H9 (cell line): ENCODE data around the gene BLVRB. TPM values are rescaled to one million over a fixed set of nuclear protein-coding genes. Genes with fewer than 3 reads are reported as not detected.

Experiments used
- DNase-seq: peaks from one replicate; pipeline ENCODE4 v3.0.0-alpha.2; 2017
- H2AFZ ChIP-seq: one replicate; pipeline ENCODE4 v1.6.1; 2013; ENCODE audit warnings: mild to moderate bottlenecking, low read length, control low read depth, moderate library complexity
- H2AK5ac ChIP-seq: 2 replicates; pipeline ENCODE4 v1.6.1; 2013; ENCODE audit warnings: low read length, control low read depth, mixed read lengths; ENCODE audit not compliant: insufficient read length
- H2BK120ac ChIP-seq: one replicate; pipeline ENCODE4 v1.6.1; 2013; ENCODE audit warnings: low read depth, mild to moderate bottlenecking, low read length, control low read depth, inconsistent platforms; ENCODE audit not compliant: poor library complexity, severe bottlenecking
- H2BK12ac ChIP-seq: 2 replicates; pipeline ENCODE4 v1.6.1; 2013; ENCODE audit warnings: low read length, control low read depth, mixed read lengths, low read depth; ENCODE audit not compliant: insufficient read length
- H2BK15ac ChIP-seq: 2 replicates; pipeline ENCODE4 v1.6.1; 2013; ENCODE audit warnings: low read depth, low read length, control low read depth
- H2BK20ac ChIP-seq: one replicate; pipeline ENCODE4 v1.6.1; 2013; ENCODE audit warnings: low read depth, mild to moderate bottlenecking, low read length, control low read depth, inconsistent platforms; ENCODE audit not compliant: poor library complexity, severe bottlenecking
- H2BK5ac ChIP-seq: 2 replicates; pipeline ENCODE4 v1.6.1; 2013; ENCODE audit warnings: low read length, control low read depth, mixed read lengths; ENCODE audit not compliant: insufficient read length
- H3K14ac ChIP-seq: 2 replicates; pipeline ENCODE4 v1.6.1; 2013; ENCODE audit warnings: low read length, control low read depth; ENCODE audit not compliant: insufficient read depth
- H3K18ac ChIP-seq: 2 replicates; pipeline ENCODE4 v1.6.1; 2013; ENCODE audit warnings: low read depth, mild to moderate bottlenecking, mixed read lengths, low read length, control low read depth; ENCODE audit not compliant: insufficient read length
- H3K23ac ChIP-seq: 2 replicates; pipeline ENCODE4 v1.6.1; 2013; ENCODE audit warnings: low read length, control low read depth, mixed read lengths, low read depth; ENCODE audit not compliant: insufficient read length
- H3K23me2 ChIP-seq: 2 replicates; pipeline ENCODE4 v1.6.1; 2013; ENCODE audit warnings: low read depth, mild to moderate bottlenecking, mixed read lengths, low read length, control low read depth; ENCODE audit not compliant: insufficient read length, poor library complexity, severe bottlenecking
- H3K27ac ChIP-seq: 2 replicates; pipeline ENCODE4 v1.5.1; 2013; ENCODE audit warnings: low read length, control low read depth, mixed read lengths, low read depth; ENCODE audit not compliant: insufficient read length
- H3K27me3 ChIP-seq: 2 replicates; pipeline ENCODE4 v1.6.1; 2013; ENCODE audit warnings: low read length, control low read depth, inconsistent platforms; ENCODE audit not compliant: insufficient read depth
- H3K4ac ChIP-seq: 2 replicates; pipeline ENCODE4 v1.6.1; 2013; ENCODE audit warnings: low read depth, mild to moderate bottlenecking, control low read depth, inconsistent platforms, low read length, moderate library complexity
- H3K4me1 ChIP-seq: 2 replicates; pipeline ENCODE4 v1.6.1; 2013; ENCODE audit warnings: low read length, control low read depth, inconsistent platforms; ENCODE audit not compliant: insufficient read depth
- H3K4me2 ChIP-seq: 2 replicates; pipeline ENCODE4 v1.6.1; 2013; ENCODE audit warnings: low read length, control low read depth, mixed read lengths; ENCODE audit not compliant: insufficient read length, insufficient read depth
- H3K56ac ChIP-seq: 2 replicates; pipeline ENCODE4 v1.6.1; 2013; ENCODE audit warnings: low read depth, mild to moderate bottlenecking, mixed read lengths, low read length, control low read depth; ENCODE audit not compliant: insufficient read length
- H3K79me1 ChIP-seq: 2 replicates; pipeline ENCODE4 v1.6.1; 2013; ENCODE audit warnings: low read depth, mild to moderate bottlenecking, moderate library complexity, low read length, control low read depth, inconsistent platforms; ENCODE audit not compliant: insufficient read depth, poor library complexity, severe bottlenecking
- H3K79me2 ChIP-seq: 2 replicates; pipeline ENCODE4 v1.6.1; 2013; ENCODE audit warnings: low read length, control low read depth, inconsistent platforms; ENCODE audit not compliant: insufficient read depth
- H3K9ac ChIP-seq: 2 replicates; pipeline ENCODE4 v1.6.1; 2013; ENCODE audit warnings: low read length, control low read depth, mixed read lengths; ENCODE audit not compliant: insufficient read length; ENCODE audit errors: extremely low read depth
- H3K9me3 ChIP-seq: one replicate; pipeline ENCODE4 v1.6.1; 2013; ENCODE audit warnings: low read depth, low read length, inconsistent platforms; ENCODE audit not compliant: control insufficient read depth
- H3T11ph ChIP-seq: one replicate; pipeline ENCODE4 v1.6.1; 2013; ENCODE audit warnings: mild to moderate bottlenecking, low read length, control low read depth, inconsistent platforms
- H4K20me1 ChIP-seq: one replicate; pipeline ENCODE4 v1.6.1; 2013; ENCODE audit not compliant: control insufficient read depth, insufficient read length, insufficient read depth
- H4K5ac ChIP-seq: 2 replicates; pipeline ENCODE4 v1.6.1; 2013; ENCODE audit warnings: low read depth, mild to moderate bottlenecking, mixed read lengths, low read length, control low read depth; ENCODE audit not compliant: insufficient read length
- H4K8ac ChIP-seq: replicated peaks from 2 replicates; pipeline ENCODE4 v1.6.1; 2013; ENCODE audit warnings: low read length, control low read depth, mixed read lengths, low read depth; ENCODE audit not compliant: insufficient read length
- H4K91ac ChIP-seq: 2 replicates; pipeline ENCODE4 v1.6.1; 2013; ENCODE audit warnings: low read depth, mild to moderate bottlenecking, moderate library complexity, mixed read lengths, low read length, control low read depth; ENCODE audit not compliant: insufficient read length
- H3K27ac Mint-ChIP-seq, 3 experiments: 2 replicates in 2 of 3; 3 replicates in 1 of 3; pipeline ENCODE4 v1.8.0; 2020 to 2021; ENCODE audit warnings: mixed read lengths in 3 of 3, mild to moderate bottlenecking in 1 of 3, moderate library complexity in 1 of 3
- H3K27me3 Mint-ChIP-seq: 2 replicates; pipeline ENCODE4 v1.8.0; 2021; ENCODE audit warnings: low read depth, mild to moderate bottlenecking, moderate library complexity, mixed read lengths
- H3K36me3 Mint-ChIP-seq, 3 experiments: 2 replicates in 2 of 3; 3 replicates in 1 of 3; pipeline ENCODE4 v1.8.0; 2020 to 2021; ENCODE audit warnings: low read depth in 3 of 3, mixed read lengths in 3 of 3; ENCODE audit not compliant: insufficient read depth in 1 of 3
- H3K4me1 Mint-ChIP-seq, 2 experiments: 2 replicates each; pipeline ENCODE4 v1.8.0; 2020; ENCODE audit warnings: mixed read lengths in 2 of 2
- H3K4me3 Mint-ChIP-seq, 2 experiments: 2 replicates in 1 of 2; 3 replicates in 1 of 2; pipeline ENCODE4 v1.8.0; 2020 to 2021; ENCODE audit warnings: mild to moderate bottlenecking in 2 of 2, mixed read lengths in 2 of 2, moderate library complexity in 1 of 2
- H3K9me3 Mint-ChIP-seq, 2 experiments: 2 replicates in 1 of 2; 3 replicates in 1 of 2; pipeline ENCODE4 v1.8.0; 2020; ENCODE audit warnings: mild to moderate bottlenecking in 2 of 2, mixed read lengths in 2 of 2, moderate library complexity in 1 of 2
- WGBS: extraction: QIAGEN DNeasy Blood & Tissue Kit; methylation state at CpG from one replicate; pipeline ENCODE4 v1.1.7; 2013; ENCODE audit warnings: missing lambda C conversion rate, low lambda C conversion rate, mixed read lengths; ENCODE audit not compliant: insufficient read length; ENCODE audit errors: extremely low coverage; 5-methylcytosine and 5-hydroxymethylcytosine counted together
- total RNA-seq: library from RNA; stranded (reverse); gene quantifications from 2 replicates; pipeline ENCODE4 v1.2.1, GENCODE V29; 2021
- TF ChIP-seq, protein P1 (sequence below): fragments of 200-600 bp; sonication (generic); conservative IDR thresholded peaks from 3 replicates; pipeline ENCODE4 v1.8.0; 2021; ENCODE audit warnings: antibody characterized with exemption, mild to moderate bottlenecking

Gene BLVRB
- total RNA-seq, 1 experiment from 2014 or later = 27.9 TPM

DNA sequence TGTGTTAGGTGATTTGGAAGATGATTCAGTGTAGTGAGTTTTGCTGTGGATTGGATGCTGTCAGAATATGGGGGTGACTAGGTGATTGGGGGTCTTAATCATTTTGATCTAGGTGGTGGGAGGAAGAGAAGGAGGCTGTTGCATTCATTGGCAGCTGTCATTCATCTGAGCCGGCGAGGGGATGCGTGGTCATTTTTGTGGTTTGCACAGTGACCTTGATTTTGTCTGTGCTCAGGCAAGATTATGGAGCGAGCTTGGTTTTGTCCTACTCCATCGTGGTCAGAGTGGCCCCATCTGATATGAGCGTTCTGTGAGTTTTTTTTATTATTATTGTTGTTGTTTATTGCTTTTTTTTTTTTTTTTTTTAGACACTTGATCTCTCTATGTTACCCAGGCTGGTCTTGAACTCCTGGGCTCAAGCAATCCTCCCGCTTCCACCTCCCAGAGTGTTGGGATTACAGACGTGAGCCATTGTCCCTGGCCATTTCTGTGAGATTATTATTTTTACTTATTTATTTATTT, 43.3 kb upstream of the BLVRB start:
- Mint-ChIP-seq H3K27me3 (peaks cover 85% of the 10 kb centered on the region), H3K4me1 (peaks cover 0 to 7% of the 10 kb centered on the region in 2 experiments; a peak in 2 of 4 replicates)
- H2AFZ ChIP-seq = no peak overlapping the region

More for the DNA sequence above, 43.3 kb upstream of the BLVRB start:
- Mint-ChIP-seq H3K36me3 (peaks cover 0 to under 1% (median 0%) of the 10 kb centered on the region in 3 experiments; a peak in 1 of 7 replicates), H3K9me3 (peaks cover 7 to 11% of the 10 kb centered on the region in 2 experiments; a peak in 4 of 5 replicates), H3K27ac (no peak overlapping the region), H3K4me3 (no peak overlapping the region)
- H3K4me2 ChIP-seq = no peak overlapping the region
- H3K79me2 ChIP-seq = no peaks in the 10 kb centered on the region
- no peak overlapping the region for H3K56ac ChIP-seq
- no peak overlapping the region for H3K14ac ChIP-seq
- H2BK15ac ChIP-seq = no peak overlapping the region
- H3K18ac ChIP-seq = no peak overlapping the region
- H4K20me1 ChIP-seq = no peaks in the 10 kb centered on the region
- no peak overlapping the region for H3K23ac ChIP-seq
- no peak overlapping the region for H2BK12ac ChIP-seq
- no peak overlapping the region for H4K8ac ChIP-seq
- no peaks in the 10 kb centered on the region for H3K79me1 ChIP-seq
- H3K4me1 ChIP-seq = no peaks in the 10 kb centered on the region
- H4K91ac ChIP-seq = no peak overlapping the region
- peaks cover 6% of the 10 kb centered on the region for H3K9me3 ChIP-seq
- H4K5ac ChIP-seq = no peak overlapping the region
- no CpG with 5 or more reads among the region's 8 CpGs for WGBS
- no peak overlapping the region for H3K9ac ChIP-seq
- peaks cover 21% of the 10 kb centered on the region for H3K27me3 ChIP-seq
- no peak overlapping the region for H3T11ph ChIP-seq
- no peak overlapping the region for H3K4ac ChIP-seq
- no peak for DNase-seq
- H3K27ac ChIP-seq = no peak overlapping the region
- TF ChIP-seq, protein P1, sequence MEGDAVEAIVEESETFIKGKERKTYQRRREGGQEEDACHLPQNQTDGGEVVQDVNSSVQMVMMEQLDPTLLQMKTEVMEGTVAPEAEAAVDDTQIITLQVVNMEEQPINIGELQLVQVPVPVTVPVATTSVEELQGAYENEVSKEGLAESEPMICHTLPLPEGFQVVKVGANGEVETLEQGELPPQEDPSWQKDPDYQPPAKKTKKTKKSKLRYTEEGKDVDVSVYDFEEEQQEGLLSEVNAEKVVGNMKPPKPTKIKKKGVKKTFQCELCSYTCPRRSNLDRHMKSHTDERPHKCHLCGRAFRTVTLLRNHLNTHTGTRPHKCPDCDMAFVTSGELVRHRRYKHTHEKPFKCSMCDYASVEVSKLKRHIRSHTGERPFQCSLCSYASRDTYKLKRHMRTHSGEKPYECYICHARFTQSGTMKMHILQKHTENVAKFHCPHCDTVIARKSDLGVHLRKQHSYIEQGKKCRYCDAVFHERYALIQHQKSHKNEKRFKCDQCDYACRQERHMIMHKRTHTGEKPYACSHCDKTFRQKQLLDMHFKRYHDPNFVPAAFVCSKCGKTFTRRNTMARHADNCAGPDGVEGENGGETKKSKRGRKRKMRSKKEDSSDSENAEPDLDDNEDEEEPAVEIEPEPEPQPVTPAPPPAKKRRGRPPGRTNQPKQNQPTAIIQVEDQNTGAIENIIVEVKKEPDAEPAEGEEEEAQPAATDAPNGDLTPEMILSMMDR = no peak
- no peaks in the 10 kb centered on the region for H3K23me2 ChIP-seq
- H2BK5ac ChIP-seq = no peak overlapping the region
- H2AK5ac ChIP-seq = no peak overlapping the region
- H2BK20ac ChIP-seq = no peak overlapping the region
- no peak overlapping the region for H2BK120ac ChIP-seq
